ENCODE results near the gene SETD5. TPM values are rescaled to one million over a fixed set of nuclear protein-coding genes. Genes with fewer than 3 reads are reported as not detected.

SETD5 gene
- total RNA-seq, 1 experiment from 2014 or later: 279 TPM

DNA sequence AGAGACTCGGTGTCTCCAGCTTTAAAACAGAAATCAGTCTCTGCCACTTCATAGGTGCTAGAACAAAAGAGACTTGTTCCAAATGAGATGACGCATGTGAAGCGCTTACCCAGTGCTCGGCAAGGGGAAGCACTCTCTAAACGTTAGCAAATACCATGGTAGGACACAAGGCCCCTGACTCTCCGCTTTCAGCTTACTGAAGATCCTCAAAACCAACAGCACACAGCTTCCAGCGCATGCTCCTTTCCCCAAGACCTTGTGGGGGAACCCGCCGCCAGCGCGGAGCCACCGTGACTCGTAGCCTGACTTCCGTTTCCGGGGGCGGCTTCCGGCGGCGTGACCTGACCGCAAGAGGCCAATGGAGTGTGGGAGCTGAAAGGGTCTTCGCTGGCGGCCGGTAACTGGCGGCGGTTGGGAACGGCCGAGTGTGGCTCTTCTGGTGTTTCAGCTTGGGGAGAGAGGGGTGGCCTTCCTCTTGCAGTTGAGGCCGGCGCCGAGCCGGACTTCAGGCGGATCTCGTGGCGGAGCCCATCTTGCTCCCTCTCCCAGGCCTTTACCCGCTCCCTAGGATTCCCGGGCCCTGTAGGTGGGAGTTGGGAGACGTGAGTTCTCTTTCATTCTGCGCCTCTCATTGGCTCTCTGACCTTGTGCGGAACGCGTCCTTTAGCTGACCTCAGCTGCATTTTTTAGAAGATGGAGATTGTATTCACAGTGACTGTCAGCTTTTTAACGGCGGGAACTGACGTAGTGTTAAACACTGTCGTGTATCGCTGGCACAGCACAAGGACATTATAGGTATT, 34.5 kb upstream of the SETD5 start, which contains the start of gene THUMPD3 (continued):
- TF ChIP-seq, protein P1, sequence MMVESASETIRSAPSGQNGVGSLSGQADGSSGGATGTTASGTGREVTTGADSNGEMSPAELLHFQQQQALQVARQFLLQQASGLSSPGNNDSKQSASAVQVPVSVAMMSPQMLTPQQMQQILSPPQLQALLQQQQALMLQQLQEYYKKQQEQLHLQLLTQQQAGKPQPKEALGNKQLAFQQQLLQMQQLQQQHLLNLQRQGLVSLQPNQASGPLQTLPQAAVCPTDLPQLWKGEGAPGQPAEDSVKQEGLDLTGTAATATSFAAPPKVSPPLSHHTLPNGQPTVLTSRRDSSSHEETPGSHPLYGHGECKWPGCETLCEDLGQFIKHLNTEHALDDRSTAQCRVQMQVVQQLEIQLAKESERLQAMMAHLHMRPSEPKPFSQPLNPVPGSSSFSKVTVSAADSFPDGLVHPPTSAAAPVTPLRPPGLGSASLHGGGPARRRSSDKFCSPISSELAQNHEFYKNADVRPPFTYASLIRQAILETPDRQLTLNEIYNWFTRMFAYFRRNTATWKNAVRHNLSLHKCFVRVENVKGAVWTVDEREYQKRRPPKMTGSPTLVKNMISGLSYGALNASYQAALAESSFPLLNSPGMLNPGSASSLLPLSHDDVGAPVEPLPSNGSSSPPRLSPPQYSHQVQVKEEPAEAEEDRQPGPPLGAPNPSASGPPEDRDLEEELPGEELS (CRISPR knock-in tag; IDR thresholded peaks at IDR 0.05): peak; percentile 91
- TF ChIP-seq FOXJ3 (CRISPR knock-in tag; IDR thresholded peaks at IDR 0.05; ENCODE audit: borderline replicate concordance): peak; percentile 61; the same call in 1 of the 2 replicates
- TF ChIP-seq ATF1 (CRISPR knock-in tag; IDR thresholded peaks at IDR 0.05): no peak
- TF ChIP-seq, protein P2, sequence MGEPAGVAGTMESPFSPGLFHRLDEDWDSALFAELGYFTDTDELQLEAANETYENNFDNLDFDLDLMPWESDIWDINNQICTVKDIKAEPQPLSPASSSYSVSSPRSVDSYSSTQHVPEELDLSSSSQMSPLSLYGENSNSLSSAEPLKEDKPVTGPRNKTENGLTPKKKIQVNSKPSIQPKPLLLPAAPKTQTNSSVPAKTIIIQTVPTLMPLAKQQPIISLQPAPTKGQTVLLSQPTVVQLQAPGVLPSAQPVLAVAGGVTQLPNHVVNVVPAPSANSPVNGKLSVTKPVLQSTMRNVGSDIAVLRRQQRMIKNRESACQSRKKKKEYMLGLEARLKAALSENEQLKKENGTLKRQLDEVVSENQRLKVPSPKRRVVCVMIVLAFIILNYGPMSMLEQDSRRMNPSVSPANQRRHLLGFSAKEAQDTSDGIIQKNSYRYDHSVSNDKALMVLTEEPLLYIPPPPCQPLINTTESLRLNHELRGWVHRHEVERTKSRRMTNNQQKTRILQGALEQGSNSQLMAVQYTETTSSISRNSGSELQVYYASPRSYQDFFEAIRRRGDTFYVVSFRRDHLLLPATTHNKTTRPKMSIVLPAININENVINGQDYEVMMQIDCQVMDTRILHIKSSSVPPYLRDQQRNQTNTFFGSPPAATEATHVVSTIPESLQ (CRISPR knock-in tag; IDR thresholded peaks at IDR 0.05): 0 out of 2 replicates have a peak, but pooled peaks have one; percentile 74
- no peak for TF ChIP-seq ZNF121 (CRISPR knock-in tag; IDR thresholded peaks at IDR 0.05)
- TF ChIP-seq, protein P3, sequence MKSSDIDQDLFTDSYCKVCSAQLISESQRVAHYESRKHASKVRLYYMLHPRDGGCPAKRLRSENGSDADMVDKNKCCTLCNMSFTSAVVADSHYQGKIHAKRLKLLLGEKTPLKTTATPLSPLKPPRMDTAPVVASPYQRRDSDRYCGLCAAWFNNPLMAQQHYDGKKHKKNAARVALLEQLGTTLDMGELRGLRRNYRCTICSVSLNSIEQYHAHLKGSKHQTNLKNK (CRISPR knock-in tag; IDR thresholded peaks at IDR 0.05): no peak
- TF ChIP-seq PRRX2 (CRISPR knock-in tag; IDR thresholded peaks at IDR 0.05): no peak
- TF ChIP-seq ZBTB21 (CRISPR knock-in tag; IDR thresholded peaks at IDR 0.05; ENCODE audit: borderline replicate concordance): no peak
- TF ChIP-seq FOXK1 (CRISPR knock-in tag; IDR thresholded peaks at IDR 0.05): peak; percentile 83
- peak; percentile 76; the same call in 1 of the 2 replicates for TF ChIP-seq NFE2L1 (CRISPR knock-in tag; IDR thresholded peaks at IDR 0.05)
- no peak for TF ChIP-seq OVOL2 (CRISPR knock-in tag; IDR thresholded peaks at IDR 0.05; ENCODE audit: borderline replicate concordance)
- TF ChIP-seq, protein P4, sequence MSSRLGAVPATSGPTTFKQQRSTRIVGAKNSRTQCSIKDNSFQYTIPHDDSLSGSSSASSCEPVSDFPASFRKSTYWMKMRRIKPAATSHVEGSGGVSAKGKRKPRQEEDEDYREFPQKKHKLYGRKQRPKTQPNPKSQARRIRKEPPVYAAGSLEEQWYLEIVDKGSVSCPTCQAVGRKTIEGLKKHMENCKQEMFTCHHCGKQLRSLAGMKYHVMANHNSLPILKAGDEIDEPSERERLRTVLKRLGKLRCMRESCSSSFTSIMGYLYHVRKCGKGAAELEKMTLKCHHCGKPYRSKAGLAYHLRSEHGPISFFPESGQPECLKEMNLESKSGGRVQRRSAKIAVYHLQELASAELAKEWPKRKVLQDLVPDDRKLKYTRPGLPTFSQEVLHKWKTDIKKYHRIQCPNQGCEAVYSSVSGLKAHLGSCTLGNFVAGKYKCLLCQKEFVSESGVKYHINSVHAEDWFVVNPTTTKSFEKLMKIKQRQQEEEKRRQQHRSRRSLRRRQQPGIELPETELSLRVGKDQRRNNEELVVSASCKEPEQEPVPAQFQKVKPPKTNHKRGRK (CRISPR knock-in tag; IDR thresholded peaks at IDR 0.05; ENCODE audit: borderline replicate concordance): no peak
- TF ChIP-seq TCF7 (CRISPR knock-in tag; IDR thresholded peaks at IDR 0.05; ENCODE audit: low read depth): no peak
- peak; percentile 87 for TF ChIP-seq SMAD3 (CRISPR knock-in tag; IDR thresholded peaks at IDR 0.05; ENCODE audit: borderline replicate concordance)
- TF ChIP-seq, protein P5, sequence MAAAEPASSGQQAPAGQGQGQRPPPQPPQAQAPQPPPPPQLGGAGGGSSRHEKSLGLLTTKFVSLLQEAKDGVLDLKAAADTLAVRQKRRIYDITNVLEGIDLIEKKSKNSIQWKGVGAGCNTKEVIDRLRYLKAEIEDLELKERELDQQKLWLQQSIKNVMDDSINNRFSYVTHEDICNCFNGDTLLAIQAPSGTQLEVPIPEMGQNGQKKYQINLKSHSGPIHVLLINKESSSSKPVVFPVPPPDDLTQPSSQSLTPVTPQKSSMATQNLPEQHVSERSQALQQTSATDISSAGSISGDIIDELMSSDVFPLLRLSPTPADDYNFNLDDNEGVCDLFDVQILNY (CRISPR knock-in tag; IDR thresholded peaks at IDR 0.05): peak; percentile 82; the same call in 1 of the 2 replicates
- TF ChIP-seq ZNF138 (CRISPR knock-in tag; conservative IDR thresholded peaks at IDR 0.05): no peak
- TF ChIP-seq, protein P6, sequence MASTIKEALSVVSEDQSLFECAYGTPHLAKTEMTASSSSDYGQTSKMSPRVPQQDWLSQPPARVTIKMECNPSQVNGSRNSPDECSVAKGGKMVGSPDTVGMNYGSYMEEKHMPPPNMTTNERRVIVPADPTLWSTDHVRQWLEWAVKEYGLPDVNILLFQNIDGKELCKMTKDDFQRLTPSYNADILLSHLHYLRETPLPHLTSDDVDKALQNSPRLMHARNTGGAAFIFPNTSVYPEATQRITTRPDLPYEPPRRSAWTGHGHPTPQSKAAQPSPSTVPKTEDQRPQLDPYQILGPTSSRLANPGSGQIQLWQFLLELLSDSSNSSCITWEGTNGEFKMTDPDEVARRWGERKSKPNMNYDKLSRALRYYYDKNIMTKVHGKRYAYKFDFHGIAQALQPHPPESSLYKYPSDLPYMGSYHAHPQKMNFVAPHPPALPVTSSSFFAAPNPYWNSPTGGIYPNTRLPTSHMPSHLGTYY (CRISPR knock-in tag; IDR thresholded peaks at IDR 0.05): no peak
- TF ChIP-seq, protein P7, sequence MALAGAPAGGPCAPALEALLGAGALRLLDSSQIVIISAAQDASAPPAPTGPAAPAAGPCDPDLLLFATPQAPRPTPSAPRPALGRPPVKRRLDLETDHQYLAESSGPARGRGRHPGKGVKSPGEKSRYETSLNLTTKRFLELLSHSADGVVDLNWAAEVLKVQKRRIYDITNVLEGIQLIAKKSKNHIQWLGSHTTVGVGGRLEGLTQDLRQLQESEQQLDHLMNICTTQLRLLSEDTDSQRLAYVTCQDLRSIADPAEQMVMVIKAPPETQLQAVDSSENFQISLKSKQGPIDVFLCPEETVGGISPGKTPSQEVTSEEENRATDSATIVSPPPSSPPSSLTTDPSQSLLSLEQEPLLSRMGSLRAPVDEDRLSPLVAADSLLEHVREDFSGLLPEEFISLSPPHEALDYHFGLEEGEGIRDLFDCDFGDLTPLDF (CRISPR knock-in tag; IDR thresholded peaks at IDR 0.05): peak; percentile 79; the same call in 1 of the 2 replicates
- TF ChIP-seq SMAD4 (CRISPR knock-in tag; IDR thresholded peaks at IDR 0.05): peak; percentile 75; the same call in 1 of the 2 replicates
- TF ChIP-seq NR3C1 (CRISPR knock-in tag; conservative IDR thresholded peaks at IDR 0.05; ENCODE audit: low read depth): no peak
- TF ChIP-seq MXD4 (CRISPR knock-in tag; IDR thresholded peaks at IDR 0.05; ENCODE audit: borderline replicate concordance): no peak
- TF ChIP-seq, protein P8, sequence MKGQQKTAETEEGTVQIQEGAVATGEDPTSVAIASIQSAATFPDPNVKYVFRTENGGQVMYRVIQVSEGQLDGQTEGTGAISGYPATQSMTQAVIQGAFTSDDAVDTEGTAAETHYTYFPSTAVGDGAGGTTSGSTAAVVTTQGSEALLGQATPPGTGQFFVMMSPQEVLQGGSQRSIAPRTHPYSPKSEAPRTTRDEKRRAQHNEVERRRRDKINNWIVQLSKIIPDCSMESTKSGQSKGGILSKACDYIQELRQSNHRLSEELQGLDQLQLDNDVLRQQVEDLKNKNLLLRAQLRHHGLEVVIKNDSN (CRISPR knock-in tag; IDR thresholded peaks at IDR 0.05): peak; percentile 83; the same call in 1 of the 2 replicates
- TF ChIP-seq, protein P9, sequence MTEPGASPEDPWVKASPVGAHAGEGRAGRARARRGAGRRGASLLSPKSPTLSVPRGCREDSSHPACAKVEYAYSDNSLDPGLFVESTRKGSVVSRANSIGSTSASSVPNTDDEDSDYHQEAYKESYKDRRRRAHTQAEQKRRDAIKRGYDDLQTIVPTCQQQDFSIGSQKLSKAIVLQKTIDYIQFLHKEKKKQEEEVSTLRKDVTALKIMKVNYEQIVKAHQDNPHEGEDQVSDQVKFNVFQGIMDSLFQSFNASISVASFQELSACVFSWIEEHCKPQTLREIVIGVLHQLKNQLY (CRISPR knock-in tag; IDR thresholded peaks at IDR 0.05): no peak
